RKO (cell line): ENCODE results near the gene POLR2C.
A peak's percentile ranks its signal among the peaks of the same experiment; 100 is the strongest.
"Not testable (repeated sequence)": the region's sequence is repeated elsewhere in the genome, so short reads cannot be mapped to it uniquely, and the experiment has no call there.

Source experiments
- DNase-seq: peaks from one replicate; pipeline ENCODE4 v3.0.0-alpha.2; 2016; ENCODE audit warnings: low spot score

POLR2C gene

DNA sequence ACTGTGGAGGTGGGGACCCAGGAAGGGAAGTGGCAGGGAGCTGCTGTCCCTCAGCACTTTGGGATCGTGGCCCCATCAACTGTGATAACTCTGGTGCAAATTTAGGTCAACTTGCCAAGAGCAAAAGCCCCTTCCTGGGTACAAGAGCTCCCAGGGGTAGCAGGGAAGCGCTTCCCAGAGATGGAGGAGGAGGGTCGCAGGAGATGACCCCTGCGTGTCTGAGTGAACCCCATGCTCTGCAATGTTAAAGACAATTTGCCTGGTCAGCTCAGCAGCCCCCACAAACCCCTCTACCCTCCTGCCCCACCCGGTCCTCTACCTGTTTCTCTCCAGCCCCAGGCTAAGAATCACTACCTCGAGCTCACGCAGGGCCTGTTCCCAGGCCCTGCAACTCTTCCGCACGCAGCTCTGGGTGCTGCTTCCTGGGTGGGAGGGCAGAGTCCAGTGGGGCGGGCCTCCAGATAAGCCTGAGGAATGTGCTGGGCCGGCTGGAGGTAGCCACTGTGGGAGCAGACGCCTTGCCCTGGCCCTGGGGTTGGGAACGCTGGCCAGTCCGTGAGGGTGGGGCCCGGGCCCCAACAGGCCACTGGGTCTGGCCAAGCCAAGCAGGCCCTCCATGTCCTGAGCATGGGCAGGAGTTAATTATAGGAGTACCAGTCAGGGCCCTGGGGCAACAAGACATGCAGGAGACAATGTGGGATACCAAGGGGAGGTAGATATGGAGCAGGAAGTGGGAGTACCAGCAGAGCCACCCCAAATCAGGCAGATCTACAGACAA is 17.7 kb downstream of the POLR2C start:
- DNase-seq: no peak

- DNase-seq: no peak
These were observed 18.3 kb downstream of the POLR2C start for GRCh38 chr16:57480754-57481230.

- DNase-seq: no peak
These were observed 18.9 kb downstream of the POLR2C start for GRCh38 chr16:57481421-57481820.

DNA sequence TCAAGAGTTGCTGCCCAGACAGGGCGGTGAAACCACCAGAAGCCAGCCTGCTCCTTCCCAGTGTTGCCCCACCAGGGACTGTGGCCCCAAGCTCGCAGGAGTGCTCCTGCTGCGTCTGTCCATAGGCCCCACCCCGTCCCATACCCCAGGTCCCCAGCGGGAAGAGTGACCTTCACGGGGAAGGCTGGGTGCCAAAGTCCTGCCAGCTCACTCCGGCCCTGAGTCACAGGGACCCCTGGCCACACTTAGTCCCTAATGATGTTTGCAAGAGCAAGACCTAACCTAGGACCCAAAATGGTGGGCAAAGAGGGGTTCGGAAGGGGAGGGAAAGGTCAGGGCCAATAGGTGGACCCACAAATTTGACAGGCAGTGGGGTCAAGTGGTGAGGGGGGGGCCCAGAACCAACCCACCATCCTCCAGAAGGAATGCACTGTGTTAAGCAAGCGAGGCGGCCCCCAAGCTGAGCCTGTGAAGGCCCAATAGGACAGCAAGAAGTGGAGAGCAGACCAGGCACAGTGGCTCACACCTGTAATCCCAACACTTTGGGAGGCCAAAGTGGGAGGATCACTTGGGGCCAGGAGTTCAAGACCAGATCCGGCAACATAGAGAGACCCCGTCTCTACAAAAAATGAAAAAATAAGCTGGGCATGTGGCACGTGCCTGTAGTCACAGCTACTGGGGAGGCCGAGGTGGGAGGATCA is 20.5 kb downstream of the POLR2C start:
- DNase-seq: no peak

DNA sequence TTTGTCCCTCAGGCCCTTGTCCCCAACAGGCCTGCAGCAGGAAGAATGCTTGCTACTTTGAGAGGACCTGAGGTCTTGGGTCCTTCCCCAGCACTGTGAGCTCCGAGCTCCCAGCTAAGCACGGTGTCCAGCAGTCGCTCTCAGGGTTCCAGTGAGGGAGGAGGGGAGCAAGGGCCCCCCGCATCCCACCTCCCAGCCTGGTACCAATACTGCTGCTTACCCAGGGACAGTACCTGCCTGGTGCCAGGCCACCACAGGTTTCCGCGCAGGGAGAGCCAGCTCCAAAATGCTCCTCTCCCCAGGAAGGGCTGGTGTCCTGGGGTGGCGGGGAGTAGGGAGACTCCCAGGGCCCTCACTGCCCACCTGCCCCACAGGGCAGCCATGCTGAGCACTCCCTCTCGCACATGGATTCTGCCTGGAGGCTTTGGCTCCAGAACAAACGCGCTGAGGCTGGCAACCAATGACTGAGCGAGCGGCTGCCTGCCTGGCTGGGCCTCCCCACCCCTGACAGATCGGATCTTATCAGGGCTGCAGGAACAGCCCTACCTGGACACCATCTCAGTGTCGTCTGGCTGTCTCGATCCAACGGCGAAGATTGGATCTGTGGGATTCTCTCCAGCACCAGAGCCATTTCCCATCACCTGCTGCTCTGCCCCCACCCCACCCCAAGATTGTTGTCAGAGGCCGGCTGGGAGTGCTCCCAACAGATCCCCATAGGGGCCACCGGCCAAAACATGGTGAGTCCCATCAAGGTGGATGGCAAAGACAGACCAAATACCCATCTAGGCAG is 21.4 kb downstream of the POLR2C start:
- DNase-seq: no peak

DNA sequence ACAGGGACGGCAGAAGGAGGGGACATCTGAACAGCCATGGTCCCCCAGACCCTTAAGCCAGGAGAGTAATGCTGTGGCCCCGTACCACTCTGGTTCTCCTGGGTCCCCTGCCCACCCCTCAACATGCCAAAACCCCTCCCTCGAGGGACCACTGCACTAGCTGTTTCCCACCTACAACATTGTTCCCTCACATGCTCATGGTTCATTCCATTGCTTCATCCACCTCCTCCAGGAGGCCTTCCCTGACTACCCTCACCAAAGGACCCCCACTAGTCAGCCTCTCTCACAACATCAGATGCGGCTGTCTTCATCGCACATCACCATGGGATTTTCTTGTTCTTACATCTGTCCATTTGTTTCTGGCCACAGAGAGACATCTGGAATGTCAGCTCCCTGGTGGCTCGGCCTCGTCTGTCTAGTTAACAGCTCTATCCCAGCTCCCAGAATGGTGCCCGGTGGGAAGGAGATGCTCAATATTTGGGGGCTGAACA is 22.1 kb downstream of the POLR2C start:
- DNase-seq: no peak

GRCh38 chr16:57485091-57485915 is 22.8 kb downstream of the POLR2C start:
- no peak for DNase-seq

GRCh38 chr16:57485916-57486857 is 23.7 kb downstream of the POLR2C start, which contains the start of gene DOK4:
Gene DOK4, minus strand, starts transcription at chr16:57486493. Its CDS starts 6,986 bp downstream, at chr16:57479507.
- DNase-seq: peak; percentile 83

- peak; percentile 20 for DNase-seq
These were observed 24.7 kb downstream of the POLR2C start for GRCh38 chr16:57486858-57487834.

- no peak for DNase-seq
These were observed 26.8 kb downstream of the POLR2C start for GRCh38 chr16:57489229-57489628.

DNA sequence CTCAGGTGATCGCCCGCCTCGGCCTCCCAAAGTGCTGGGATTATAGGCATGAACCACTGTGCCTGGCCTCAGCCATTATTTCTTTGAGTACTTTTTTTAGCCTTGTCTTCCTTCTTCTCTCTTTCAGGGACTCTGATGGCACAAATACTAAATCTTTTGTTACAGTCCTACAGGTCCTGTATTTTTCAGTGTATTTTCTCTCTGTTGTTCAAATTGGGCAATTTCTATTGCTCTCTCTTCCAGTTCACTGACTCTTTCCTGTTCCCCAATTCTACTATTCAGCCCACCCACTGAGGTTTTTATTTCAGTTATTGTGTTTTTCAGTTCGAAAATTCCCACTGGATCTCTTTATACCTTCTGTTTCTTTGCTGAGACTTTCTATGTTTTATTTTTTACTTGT is 31.3 kb downstream of the POLR2C start:
- DNase-seq: no peak

- no peak for DNase-seq
These were observed 34.6 kb downstream of the POLR2C start for GRCh38 chr16:57497121-57497520.

DNA sequence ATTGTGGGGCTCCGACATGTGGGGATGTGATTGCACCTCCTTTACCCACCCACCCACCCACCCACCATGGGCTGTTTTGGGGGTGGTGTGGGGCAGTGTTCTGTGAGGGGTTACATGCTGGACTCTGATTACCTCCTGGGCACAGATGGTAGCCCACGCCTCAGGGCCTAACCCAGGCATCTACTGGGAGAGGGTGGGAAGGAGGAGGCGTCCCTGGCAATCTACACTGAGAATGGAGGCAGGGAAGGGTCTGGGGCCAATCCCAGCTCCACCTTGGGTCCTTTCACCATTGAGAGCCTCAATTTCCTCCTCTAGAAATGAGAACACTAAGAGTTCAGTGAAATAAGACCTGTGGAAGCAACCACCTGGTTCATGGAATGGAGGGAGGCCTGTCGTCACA is 35.6 kb downstream of the POLR2C start:
- no peak for DNase-seq

- DNase-seq: not testable (repeated sequence)
These were observed 37.5 kb downstream of the POLR2C start for GRCh38 chr16:57499941-57500340.

DNA sequence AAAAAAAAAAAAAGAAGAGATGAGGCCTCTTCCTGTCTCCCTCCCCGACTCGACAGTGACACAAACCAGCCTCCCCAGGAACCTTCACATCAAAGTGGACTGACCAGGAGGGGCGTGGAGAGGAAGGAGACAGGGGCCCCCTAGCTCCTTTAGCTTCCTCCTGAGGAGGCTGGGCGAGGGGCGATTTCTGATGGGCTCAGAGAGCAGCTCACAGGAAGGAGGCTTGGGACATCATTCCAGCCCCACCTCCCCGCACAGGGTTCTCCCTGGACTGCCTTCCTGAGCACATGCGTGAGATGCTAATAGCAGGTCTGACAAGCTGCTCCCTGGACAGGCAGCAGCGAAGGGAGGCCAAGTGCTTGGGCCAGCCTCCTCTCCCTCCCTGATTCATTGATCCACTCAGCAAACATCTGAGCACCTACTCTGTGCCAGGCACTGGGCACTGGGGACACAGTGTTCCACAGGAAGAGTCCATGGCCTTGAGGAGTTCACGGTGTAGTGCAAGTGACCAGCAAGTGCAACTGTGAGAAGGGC is 38.2 kb downstream of the POLR2C start:
- DNase-seq: no peak

DNA sequence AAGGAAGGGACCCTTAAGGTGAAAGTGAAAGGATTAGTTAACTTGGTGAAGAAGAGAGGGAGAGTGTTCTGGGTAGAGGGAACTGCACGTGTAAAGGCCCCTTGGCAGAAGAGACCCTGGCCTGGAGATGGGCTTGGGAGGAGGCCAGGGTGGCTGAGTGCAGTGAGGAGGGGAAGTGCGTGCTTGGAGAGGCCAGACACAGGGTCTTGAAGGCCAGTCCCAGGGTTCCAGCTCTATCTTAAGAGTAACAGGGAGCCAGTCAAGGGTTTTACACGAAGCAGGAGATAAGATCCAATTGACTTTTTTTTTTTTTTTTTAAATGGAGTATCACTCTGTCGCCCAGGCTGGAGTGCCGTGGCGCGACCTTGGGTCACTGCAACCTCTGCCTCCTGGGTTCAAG is 39.0 kb downstream of the POLR2C start:
- no peak for DNase-seq

DNA sequence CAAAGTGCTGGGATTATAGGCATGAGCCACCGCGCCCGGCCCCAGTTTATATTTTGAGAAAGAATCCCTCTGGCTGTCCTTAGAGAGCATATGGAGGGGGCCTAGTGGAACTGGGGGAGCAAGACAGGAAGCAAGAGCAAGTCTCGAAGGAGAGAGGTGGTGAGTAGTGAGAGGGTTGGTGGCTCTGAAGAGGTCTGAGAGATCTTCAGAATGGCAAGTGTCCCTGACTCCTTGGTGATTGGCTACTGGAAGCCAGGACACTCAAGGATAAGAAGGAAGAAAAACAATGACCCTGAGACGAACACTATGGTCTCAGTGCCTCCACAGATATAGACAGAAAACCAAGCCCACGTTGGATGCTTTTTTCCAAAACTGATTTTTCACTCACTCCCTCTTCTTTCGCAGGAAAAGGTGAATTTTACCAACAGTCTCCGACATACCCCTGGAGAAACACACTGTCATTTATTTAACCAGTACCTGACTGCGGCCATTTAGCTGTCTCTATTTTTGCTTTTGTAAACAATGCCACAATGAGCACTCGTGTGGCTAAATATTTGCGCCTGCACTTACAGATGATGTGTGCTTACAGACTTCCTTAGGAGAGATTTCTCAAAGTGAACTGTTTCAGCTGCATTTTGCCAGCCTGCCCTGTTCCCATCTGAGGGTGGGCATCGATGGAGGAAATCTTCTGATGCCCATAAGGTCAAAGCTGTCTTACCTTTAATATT is 39.7 kb downstream of the POLR2C start:
- no peak for DNase-seq

GRCh38 chr16:57503366-57503765 is 40.9 kb downstream of the POLR2C start:
- no peak for DNase-seq
